ENCODE data around the gene TMEM26.

TMEM26 gene

GRCh38 chr10:61397175-61397986 lies 55.8 kb downstream of the TMEM26 start (continued):
- no peak for TF ChIP-seq REST (tag by site-specific recombination; IDR thresholded peaks at IDR 0.05)
- TF ChIP-seq ZNF23 (tag by site-specific recombination; IDR thresholded peaks at IDR 0.05; ENCODE audit: borderline replicate concordance) = no peak

GRCh38 chr10:61391281-61391680 lies 61.9 kb downstream of the TMEM26 start:
- no peak for TF ChIP-seq ZNF623 (tag by site-specific recombination; IDR thresholded peaks at IDR 0.05)
- no peak for TF ChIP-seq ZSCAN30 (tag by site-specific recombination; IDR thresholded peaks at IDR 0.05)
- TF ChIP-seq ZNF473 (tag by site-specific recombination; IDR thresholded peaks at IDR 0.05) = no peak
- no peak for TF ChIP-seq SP2 (tag by site-specific recombination; IDR thresholded peaks at IDR 0.05)
- no peak for TF ChIP-seq ZNF624 (tag by site-specific recombination; IDR thresholded peaks at IDR 0.05)
- TF ChIP-seq, protein P1, sequence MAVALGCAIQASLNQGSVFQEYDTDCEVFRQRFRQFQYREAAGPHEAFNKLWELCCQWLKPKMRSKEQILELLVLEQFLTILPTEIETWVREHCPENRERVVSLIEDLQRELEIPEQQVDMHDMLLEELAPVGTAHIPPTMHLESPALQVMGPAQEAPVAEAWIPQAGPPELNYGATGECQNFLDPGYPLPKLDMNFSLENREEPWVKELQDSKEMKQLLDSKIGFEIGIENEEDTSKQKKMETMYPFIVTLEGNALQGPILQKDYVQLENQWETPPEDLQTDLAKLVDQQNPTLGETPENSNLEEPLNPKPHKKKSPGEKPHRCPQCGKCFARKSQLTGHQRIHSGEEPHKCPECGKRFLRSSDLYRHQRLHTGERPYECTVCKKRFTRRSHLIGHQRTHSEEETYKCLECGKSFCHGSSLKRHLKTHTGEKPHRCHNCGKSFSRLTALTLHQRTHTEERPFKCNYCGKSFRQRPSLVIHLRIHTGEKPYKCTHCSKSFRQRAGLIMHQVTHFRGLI (tag by site-specific recombination; IDR thresholded peaks at IDR 0.05) = no peak
- no peak overlapping the region for H3K27ac ChIP-seq (ENCODE audit: extremely low read depth, low read depth, low read length)
- no peaks in the 10 kb centered on the region for H3K9me3 ChIP-seq (ENCODE audit: control insufficient read depth, insufficient read depth, low read depth, low read length)
- H3K36me3 ChIP-seq (ENCODE audit: control insufficient read depth in 2 of 2, insufficient read depth in 1 of 2, low read length in 2 of 2) = no peaks in the 10 kb centered on the region
- ChIA-PET POLR2A (no interaction called here), CTCF (no interaction called here)
- no peak overlapping the region for H3K4me3 ChIP-seq (ENCODE audit: low read depth, low read length)
- H3K4me1 ChIP-seq (ENCODE audit: control insufficient read depth, insufficient read depth, low read length) = no peaks in the 10 kb centered on the region

DNA sequence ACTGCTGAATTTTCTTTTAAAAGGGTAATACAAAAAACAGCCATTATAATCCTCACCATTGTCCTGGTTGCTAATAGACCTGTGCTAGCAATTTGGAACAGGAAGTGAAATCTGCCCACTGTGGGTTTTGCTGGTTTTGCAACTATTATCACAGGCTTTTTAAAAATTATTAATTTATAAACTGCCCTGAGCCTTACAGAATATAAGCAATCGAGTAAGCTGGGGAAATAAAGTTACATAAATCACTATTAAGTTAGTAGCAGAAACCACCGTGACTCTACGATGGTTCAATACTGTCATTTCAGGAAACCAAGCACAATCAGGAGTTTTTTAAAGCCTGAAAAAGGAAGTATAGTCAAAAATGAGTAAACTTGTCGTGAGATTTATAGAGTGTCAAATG lies 62.3 kb downstream of the TMEM26 start:
- CTCF ChIA-PET = no interaction called here
- no peaks in the 10 kb centered on the region for H3K9me3 ChIP-seq (ENCODE audit: control insufficient read depth, insufficient read depth, low read depth, low read length)
- no peak overlapping the region for H3K4me3 ChIP-seq (ENCODE audit: low read depth, low read length)
- H3K4me1 ChIP-seq (ENCODE audit: control insufficient read depth, insufficient read depth, low read length) = no peaks in the 10 kb centered on the region
- POLR2A ChIA-PET = no interaction called here
- no peaks in the 10 kb centered on the region for H3K36me3 ChIP-seq (ENCODE audit: control insufficient read depth in 2 of 2, insufficient read depth in 1 of 2, low read length in 2 of 2)
- no peak for TF ChIP-seq HOXD13 (CRISPR knock-in tag; IDR thresholded peaks at IDR 0.05; ENCODE audit: borderline replicate concordance)
- TF ChIP-seq WT1 (tag by site-specific recombination; IDR thresholded peaks at IDR 0.05) = no peak
- TF ChIP-seq ZNF175 (tag by site-specific recombination; IDR thresholded peaks at IDR 0.05) = no peak
- TF ChIP-seq, protein P2, sequence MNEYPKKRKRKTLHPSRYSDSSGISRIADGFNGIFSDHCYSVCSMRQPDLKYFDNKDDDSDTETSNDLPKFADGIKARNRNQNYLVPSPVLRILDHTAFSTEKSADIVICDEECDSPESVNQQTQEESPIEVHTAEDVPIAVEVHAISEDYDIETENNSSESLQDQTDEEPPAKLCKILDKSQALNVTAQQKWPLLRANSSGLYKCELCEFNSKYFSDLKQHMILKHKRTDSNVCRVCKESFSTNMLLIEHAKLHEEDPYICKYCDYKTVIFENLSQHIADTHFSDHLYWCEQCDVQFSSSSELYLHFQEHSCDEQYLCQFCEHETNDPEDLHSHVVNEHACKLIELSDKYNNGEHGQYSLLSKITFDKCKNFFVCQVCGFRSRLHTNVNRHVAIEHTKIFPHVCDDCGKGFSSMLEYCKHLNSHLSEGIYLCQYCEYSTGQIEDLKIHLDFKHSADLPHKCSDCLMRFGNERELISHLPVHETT (tag by site-specific recombination; IDR thresholded peaks at IDR 0.05) = no peak
- no peak for TF ChIP-seq ZNF501 (tag by site-specific recombination; IDR thresholded peaks at IDR 0.05)
- TF ChIP-seq GLIS1 (tag by site-specific recombination; IDR thresholded peaks at IDR 0.05) = no peak
- no peak for TF ChIP-seq ZEB2 (tag by site-specific recombination; IDR thresholded peaks at IDR 0.05)
- no peak for TF ChIP-seq ZNF26 (tag by site-specific recombination; IDR thresholded peaks at IDR 0.05)
- no peak for TF ChIP-seq ZNF324 (tag by site-specific recombination; IDR thresholded peaks at IDR 0.05)
- no peak for TF ChIP-seq ZNF548 (tag by site-specific recombination; IDR thresholded peaks at IDR 0.05)
- no peak for TF ChIP-seq OVOL3 (tag by site-specific recombination; IDR thresholded peaks at IDR 0.05)
- no peak for TF ChIP-seq HIC1 (tag by site-specific recombination; IDR thresholded peaks at IDR 0.05)
- H3K27ac ChIP-seq (ENCODE audit: extremely low read depth, low read depth, low read length) = no peak overlapping the region
